ENCODE measurements around the gene MSH2. TPM values are rescaled to one million over a fixed set of nuclear protein-coding genes. Genes with fewer than 3 reads are reported as not detected.

MSH2 gene
- total and polyA plus RNA-seq, 2 donors (not counting 3 experiments of a cell fraction or from before 2014, with no cell fraction given) = 9.7 to 30.5 TPM

GRCh38 chr2:47528455-47528854 lies 125.5 kb downstream of the MSH2 start:
- FAIRE-seq = no peak
- dilution Hi-C loops (cut with MboI; ENCODE audit: extremely low pct_ligation_motif_present, low sequenced_read_pairs) (no loop called here), intact Hi-C loops (cut with micrococcal nuclease) (loop anchor here (5.0 kb wide), 1 partner anchor 126 kb away; the partner anchor contains the start of gene MSH2)
- no peak overlapping the region for H3K9ac ChIP-seq (replicated peaks; ENCODE audit: extremely low read depth, insufficient read depth, low read length)
- H3K36me3 ChIP-seq (ENCODE audit: control insufficient read depth in 2 of 2, extremely low read depth in 1 of 2, insufficient read depth in 2 of 2, low read length in 2 of 2) = no peaks in the 10 kb centered on the region
- H3K9me1 ChIP-seq (replicated peaks; ENCODE audit: control insufficient read depth, extremely low read depth, insufficient read depth, low read length) = no peaks in the 10 kb centered on the region
- no peaks in the 10 kb centered on the region for H4K20me1 ChIP-seq (replicated peaks; ENCODE audit: control insufficient read depth, extremely low read depth, insufficient read depth, low read length)
- no peak overlapping the region for H3K27ac ChIP-seq (ENCODE audit: insufficient read depth, low read depth, low read length)
- H3K79me2 ChIP-seq (ENCODE audit: control insufficient read depth, insufficient read depth, low read length) = no peaks in the 10 kb centered on the region
- no peak for DNase-seq (ENCODE audit: low read depth, low spot score)
- CTCF ChIA-PET = interaction anchor here (1.1 to 2.3 kb wide), 3 partner anchors 91 to 239 kb away, joined by 3 to 12 read pairs (median 8); no protein-coding TSS in a partner anchor
- no peaks in the 10 kb centered on the region for H3K27me3 ChIP-seq (ENCODE audit: control insufficient read depth in 2 of 2, insufficient read depth in 2 of 2, low read length in 2 of 2)
- POLR2A ChIA-PET = no interaction called here
- H2AFZ ChIP-seq (ENCODE audit: low read depth, low read length) = no peak overlapping the region
- no peak overlapping the region for H3K4me3 ChIP-seq (replicated peaks in 1 of 3; ENCODE audit: insufficient read depth in 1 of 3, low read depth in 1 of 3, low read length in 3 of 3)
- BruUV-seq (replicated peaks) = no TSS peak
- peaks cover 13% of the 10 kb centered on the region for H3K4me1 ChIP-seq (ENCODE audit: control insufficient read depth, extremely low read depth, insufficient read depth, low read length)
- H3K4me2 ChIP-seq (ENCODE audit: insufficient read depth, low read length) = no peak overlapping the region
- H3K9me3 ChIP-seq (replicated peaks; ENCODE audit: control insufficient read depth, insufficient read depth, low read length) = no peaks in the 10 kb centered on the region
- TF ChIP-seq MYC (IDR thresholded peaks at IDR 0.05; ENCODE audit: low read depth, low read length) = no peak
- TF ChIP-seq EZH2 (IDR thresholded peaks at IDR 0.05; ENCODE audit: borderline replicate concordance, low read depth, low read length, severe bottlenecking) = no peak
- no peak for TF ChIP-seq GATA2 (IDR thresholded peaks at IDR 0.05; ENCODE audit: insufficient read depth, insufficient read length, low read depth, low read length)
- no peak for TF ChIP-seq POLR2A (IDR thresholded peaks at IDR 0.05; ENCODE audit: low read depth, low read length)
- TF ChIP-seq JUN (IDR thresholded peaks at IDR 0.05; ENCODE audit: borderline replicate concordance, insufficient read depth, insufficient read length, low read depth) = no peak
- TF ChIP-seq FOS (IDR thresholded peaks at IDR 0.05; ENCODE audit: borderline replicate concordance, insufficient read depth, low read length) = no peak
- TF ChIP-seq CTCF (IDR thresholded peaks at IDR 0.05; ENCODE audit: extremely low read depth in 1 of 2, insufficient read depth in 1 of 2, low read depth in 1 of 2, low read length in 2 of 2) = no peak
